Esophagus muscularis mucosa (tissue), 4 donors: ENCODE results near the gene LRRIQ1.

Source experiments
- EP300 ChIP-seq: sonication (generic); formaldehyde crosslinking; IDR thresholded peaks from one replicate; pipeline ENCODE4 v1.6.1; 2017; ENCODE audit warnings: antibody characterized with exemption
- POLR2AphosphoS5 ChIP-seq, 2 donors: sonication (generic); formaldehyde crosslinking; IDR thresholded peaks; one replicate each; pipeline ENCODE4 v1.6.1; 2017; ENCODE audit warnings: antibody characterized with exemption in 2 of 2
- TF ChIP-seq, protein P1 (sequence below), 3 experiments: fragments of 200-600 bp in 2 of 3; fragments of 450-650 bp in 1 of 3; sonication (generic) in 2 of 3; IDR thresholded peaks; one replicate each; pipeline ENCODE4 v1.5.1; 2017 to 2019; ENCODE audit warnings: antibody characterized with exemption in 3 of 3, mild to moderate bottlenecking in 2 of 3, moderate library complexity in 1 of 3

DNA sequence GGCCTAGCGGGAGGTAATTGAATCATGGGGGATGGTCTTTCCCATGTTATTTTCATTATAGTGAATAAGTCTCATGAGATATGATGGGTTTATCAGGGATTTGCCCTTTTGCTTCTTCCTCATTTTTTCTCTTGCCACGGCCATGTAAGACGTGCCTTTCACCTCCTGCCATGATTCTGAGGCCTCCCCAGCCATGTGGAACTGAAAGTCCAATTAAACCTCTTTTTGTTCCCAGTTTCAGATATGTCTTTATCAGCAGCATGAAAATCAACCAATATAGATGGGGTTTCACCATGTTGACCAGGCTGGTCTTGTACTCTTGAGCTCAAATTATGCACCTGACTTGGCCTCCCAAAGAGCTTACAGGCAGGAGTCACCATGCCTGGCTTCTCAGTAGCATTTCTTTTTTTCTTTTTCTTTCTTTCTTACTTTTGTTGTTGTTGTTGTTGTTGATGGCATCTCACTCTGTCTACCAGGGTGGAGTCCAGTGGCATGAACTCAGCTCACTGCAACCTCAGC is 33.3 kb upstream of the LRRIQ1 start:
- TF ChIP-seq, protein P1, sequence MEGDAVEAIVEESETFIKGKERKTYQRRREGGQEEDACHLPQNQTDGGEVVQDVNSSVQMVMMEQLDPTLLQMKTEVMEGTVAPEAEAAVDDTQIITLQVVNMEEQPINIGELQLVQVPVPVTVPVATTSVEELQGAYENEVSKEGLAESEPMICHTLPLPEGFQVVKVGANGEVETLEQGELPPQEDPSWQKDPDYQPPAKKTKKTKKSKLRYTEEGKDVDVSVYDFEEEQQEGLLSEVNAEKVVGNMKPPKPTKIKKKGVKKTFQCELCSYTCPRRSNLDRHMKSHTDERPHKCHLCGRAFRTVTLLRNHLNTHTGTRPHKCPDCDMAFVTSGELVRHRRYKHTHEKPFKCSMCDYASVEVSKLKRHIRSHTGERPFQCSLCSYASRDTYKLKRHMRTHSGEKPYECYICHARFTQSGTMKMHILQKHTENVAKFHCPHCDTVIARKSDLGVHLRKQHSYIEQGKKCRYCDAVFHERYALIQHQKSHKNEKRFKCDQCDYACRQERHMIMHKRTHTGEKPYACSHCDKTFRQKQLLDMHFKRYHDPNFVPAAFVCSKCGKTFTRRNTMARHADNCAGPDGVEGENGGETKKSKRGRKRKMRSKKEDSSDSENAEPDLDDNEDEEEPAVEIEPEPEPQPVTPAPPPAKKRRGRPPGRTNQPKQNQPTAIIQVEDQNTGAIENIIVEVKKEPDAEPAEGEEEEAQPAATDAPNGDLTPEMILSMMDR (IDR thresholded peaks at IDR 0.05) = no peak
- no peak for TF ChIP-seq EP300
- no peak for TF ChIP-seq POLR2AphosphoS5 (IDR thresholded peaks at IDR 0.05)
